PC-9 (cell line): ENCODE measurements around the gene OTUD4. TPM values are rescaled to one million over a fixed set of nuclear protein-coding genes. Genes with fewer than 3 reads are reported as not detected.
A peak's percentile ranks its signal among the peaks of the same experiment; 100 is the strongest.

ENCODE experiments used
- BruUV-seq: library from RNA; stranded (reverse); fragments of 400-500 nt; replicated peaks from 2 replicates; lab custom pipeline; 2021; lab: Mats Ljungman, UMichigan
- CTCF ChIA-PET: fragments of 300-600 bp; sonication (Branson Sonifier 250); formaldehyde crosslinking; loops from one replicate; lab custom pipeline; 2022; ENCODE audit warnings: antibody characterized with exemption; lab: Charles Lee
- POLR2A ChIA-PET: fragments of 300-600 bp; sonication (Branson Sonifier 250); formaldehyde crosslinking; loops from one replicate; lab custom pipeline; 2022; ENCODE audit warnings: antibody characterized with exemption; ENCODE audit not compliant: unreplicated experiment; lab: Charles Lee
- DNase-seq, 2 experiments: peaks; one replicate each; pipeline versions ENCODE4 v3.0.0 to v3.0.0-alpha.2; 2015 to 2022; ENCODE audit warnings: mixed read lengths in 1 of 2
- H2AFZ ChIP-seq: fragments of 200-600 bp; sonication (generic); 2 replicates; pipeline ENCODE4 v1.8.1; 2017; ENCODE audit warnings: antibody characterized with exemption
- H3F3A ChIP-seq: fragments of 200-600 bp; sonication (generic); 2 replicates; pipeline ENCODE4 v1.8.1; 2017; ENCODE audit warnings: antibody characterized with exemption, mild to moderate bottlenecking, low read depth; ENCODE audit not compliant: insufficient read depth
- H3K27ac ChIP-seq: fragments of 200-600 bp; sonication (generic); 2 replicates; pipeline ENCODE4 v1.6.1; 2016; ENCODE audit warnings: mixed run types
- H3K27me3 ChIP-seq: fragments of 200-600 bp; sonication (generic); 2 replicates; pipeline ENCODE4 v1.6.1; 2016; ENCODE audit warnings: low read depth, mixed run types; ENCODE audit not compliant: insufficient read depth
- H3K36me3 ChIP-seq: fragments of 200-600 bp; sonication (generic); 2 replicates; pipeline ENCODE4 v1.6.1; 2016; ENCODE audit warnings: low read depth, mixed run types
- H3K4me1 ChIP-seq: fragments of 200-600 bp; sonication (generic); replicated peaks from 2 replicates; pipeline ENCODE4 v1.6.1; 2016; ENCODE audit warnings: mixed run types; ENCODE audit not compliant: insufficient read depth
- H3K4me2 ChIP-seq: fragments of 200-600 bp; sonication (generic); 2 replicates; pipeline ENCODE4 v1.6.1; 2017; ENCODE audit warnings: mixed run types
- H3K4me3 ChIP-seq: fragments of 200-600 bp; sonication (generic); 2 replicates; pipeline ENCODE4 v1.6.1; 2016; ENCODE audit warnings: mixed run types
- H3K79me2 ChIP-seq: fragments of 200-600 bp; sonication (generic); 2 replicates; pipeline ENCODE4 v1.6.1; 2017; ENCODE audit warnings: low read depth, mixed run types
- H3K9me2 ChIP-seq: fragments of 200-600 bp; sonication (generic); 2 replicates; pipeline ENCODE4 v1.8.1; 2017; ENCODE audit warnings: mild to moderate bottlenecking; ENCODE audit not compliant: insufficient read depth
- H3K9me3 ChIP-seq: fragments of 200-600 bp; sonication (generic); 2 replicates; pipeline ENCODE4 v1.8.1; 2016; ENCODE audit warnings: low read depth; ENCODE audit not compliant: insufficient read depth
- H4K20me1 ChIP-seq: fragments of 200-600 bp; sonication (generic); 2 replicates; pipeline ENCODE4 v1.8.1; 2017; ENCODE audit not compliant: insufficient read depth
- EZH2 ChIP-seq: fragments of 200-600 bp; sonication (generic); IDR thresholded peaks from 2 replicates; pipeline ENCODE4 v1.8.0; 2017; ENCODE audit warnings: antibody characterized with exemption, low read depth
- intact Hi-C: fragments of 100-400 bp; cut with micrococcal nuclease; formaldehyde crosslinking; loops from one replicate; pipeline ENCODE4 v1.10.0; 2022; ENCODE audit not compliant: unreplicated experiment
- total RNA-seq: library from RNA; stranded (reverse); gene quantifications from 2 replicates; pipeline ENCODE4 v1.2.3, GENCODE V29; 2021
- TF ChIP-seq, protein P1 (sequence below): fragments of 200-600 bp; sonication (generic); conservative IDR thresholded peaks from 2 replicates; pipeline ENCODE4 v1.6.1; 2017; ENCODE audit warnings: mixed run types, antibody characterized with exemption, mild to moderate bottlenecking, moderate library complexity

Gene OTUD4
- total RNA-seq, 1 experiment from 2014 or later, result 43.5 TPM

DNA sequence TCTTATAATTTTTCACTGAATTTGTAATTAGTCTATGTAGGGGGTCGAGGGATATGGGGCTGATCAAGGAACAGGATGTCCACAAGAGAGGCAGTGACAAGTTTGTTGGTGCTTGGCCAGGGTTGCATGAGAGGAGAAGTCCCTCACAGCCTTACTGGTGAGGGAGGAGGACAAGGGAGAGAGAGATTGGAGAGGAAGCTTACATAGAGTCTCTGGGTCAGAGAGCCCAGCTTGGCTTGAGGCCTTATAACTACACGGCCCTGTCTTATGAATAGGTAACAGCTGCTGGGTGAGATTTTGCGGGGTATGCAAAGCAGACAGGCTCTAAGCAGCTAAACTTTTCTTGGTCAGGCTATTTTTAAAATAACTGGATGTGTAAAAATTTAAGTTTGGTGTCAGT lies 37.9 kb upstream of the OTUD4 start:
- BruUV-seq, result no TSS peak
- Histone ChIP-seq H3K4me2 (no peak overlapping the region), H3K4me1 (no peaks in the 10 kb centered on the region), H3K36me3 (no peaks in the 10 kb centered on the region), H3K27ac (no peak overlapping the region), H2AFZ (no peak overlapping the region), H3K4me3 (no peak overlapping the region), H3K79me2 (no peaks in the 10 kb centered on the region), H4K20me1 (no peaks in the 10 kb centered on the region), H3F3A (no peaks in the 10 kb centered on the region), H3K9me2 (no peaks in the 10 kb centered on the region), H3K27me3 (no peaks in the 10 kb centered on the region), H3K9me3 (no peaks in the 10 kb centered on the region)
- ChIA-PET POLR2A (no interaction called here), CTCF (no interaction called here)
- intact Hi-C loops, result loop anchor here (5.0 to 10.0 kb wide), 3 partner anchors 63 to 1699 kb away; no protein-coding TSS in a partner anchor
- TF ChIP-seq EZH2, result no peak
- no peak for DNase-seq

DNA sequence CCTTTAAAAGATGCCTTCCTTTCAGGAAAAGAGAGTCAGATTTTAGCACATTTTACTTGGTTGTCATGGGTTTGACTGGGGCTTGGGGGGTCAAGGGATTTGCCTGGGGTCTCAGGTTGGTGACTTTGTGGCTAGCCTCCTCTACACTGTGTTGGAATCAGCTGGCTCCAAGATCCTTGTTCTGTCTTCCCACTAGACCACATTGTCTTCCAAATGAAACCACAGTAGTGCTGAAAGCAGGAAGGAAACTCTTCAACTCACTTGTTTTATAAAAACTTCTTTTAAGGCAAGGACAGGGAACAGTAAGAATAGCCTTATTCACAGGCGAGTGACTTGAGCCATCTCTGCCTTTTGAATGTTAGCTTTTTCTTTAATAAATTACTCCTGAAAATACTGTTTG lies 37.0 kb upstream of the OTUD4 start:
- no peak overlapping the region for H3K4me2 ChIP-seq
- no peak for DNase-seq
- intact Hi-C loops, result loop anchor here (5.0 to 10.0 kb wide), 3 partner anchors 63 to 1700 kb away; no protein-coding TSS in a partner anchor
- no peaks in the 10 kb centered on the region for H3K9me3 ChIP-seq
- H3K9me2 ChIP-seq, result no peaks in the 10 kb centered on the region
- ChIA-PET POLR2A (no interaction called here), CTCF (interaction anchor here (1.5 kb wide), 1 partner anchor 400 kb away, joined by 8 read pairs; no protein-coding TSS in a partner anchor)
- no peaks in the 10 kb centered on the region for H3F3A ChIP-seq
- H2AFZ ChIP-seq, result no peak overlapping the region
- no peak for TF ChIP-seq EZH2
- TF ChIP-seq, protein P1, sequence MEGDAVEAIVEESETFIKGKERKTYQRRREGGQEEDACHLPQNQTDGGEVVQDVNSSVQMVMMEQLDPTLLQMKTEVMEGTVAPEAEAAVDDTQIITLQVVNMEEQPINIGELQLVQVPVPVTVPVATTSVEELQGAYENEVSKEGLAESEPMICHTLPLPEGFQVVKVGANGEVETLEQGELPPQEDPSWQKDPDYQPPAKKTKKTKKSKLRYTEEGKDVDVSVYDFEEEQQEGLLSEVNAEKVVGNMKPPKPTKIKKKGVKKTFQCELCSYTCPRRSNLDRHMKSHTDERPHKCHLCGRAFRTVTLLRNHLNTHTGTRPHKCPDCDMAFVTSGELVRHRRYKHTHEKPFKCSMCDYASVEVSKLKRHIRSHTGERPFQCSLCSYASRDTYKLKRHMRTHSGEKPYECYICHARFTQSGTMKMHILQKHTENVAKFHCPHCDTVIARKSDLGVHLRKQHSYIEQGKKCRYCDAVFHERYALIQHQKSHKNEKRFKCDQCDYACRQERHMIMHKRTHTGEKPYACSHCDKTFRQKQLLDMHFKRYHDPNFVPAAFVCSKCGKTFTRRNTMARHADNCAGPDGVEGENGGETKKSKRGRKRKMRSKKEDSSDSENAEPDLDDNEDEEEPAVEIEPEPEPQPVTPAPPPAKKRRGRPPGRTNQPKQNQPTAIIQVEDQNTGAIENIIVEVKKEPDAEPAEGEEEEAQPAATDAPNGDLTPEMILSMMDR, result no peak
- no peak overlapping the region for H3K27ac ChIP-seq
- H3K4me1 ChIP-seq, result no peaks in the 10 kb centered on the region
- H3K27me3 ChIP-seq, result no peaks in the 10 kb centered on the region
- H4K20me1 ChIP-seq, result no peaks in the 10 kb centered on the region
- H3K79me2 ChIP-seq, result no peaks in the 10 kb centered on the region
- no peaks in the 10 kb centered on the region for H3K36me3 ChIP-seq
- H3K4me3 ChIP-seq, result no peak overlapping the region
- BruUV-seq, result no TSS peak

DNA sequence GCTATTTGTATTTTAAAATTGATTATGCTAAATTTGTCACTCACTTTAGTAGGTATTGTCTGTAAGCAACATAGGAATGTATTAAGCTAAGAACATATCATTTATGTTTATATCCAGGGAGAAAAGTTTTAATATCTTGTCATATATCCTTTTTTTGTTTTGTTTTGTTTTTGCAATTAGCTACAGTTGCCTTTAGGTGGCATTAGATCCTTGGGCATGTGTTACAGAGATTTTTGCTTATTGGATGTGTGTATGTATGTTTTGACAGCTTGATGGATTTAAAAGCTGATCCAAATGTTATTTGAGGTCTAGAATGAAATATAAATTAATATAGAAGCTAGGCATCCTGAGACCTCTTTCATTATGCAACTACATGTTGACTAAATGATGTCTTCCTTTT lies 36.1 kb upstream of the OTUD4 start:
- no peaks in the 10 kb centered on the region for H3K9me3 ChIP-seq
- no peak for DNase-seq
- TF ChIP-seq, protein P1, result peak; percentile 67
- TF ChIP-seq EZH2, result no peak
- no peaks in the 10 kb centered on the region for H3K36me3 ChIP-seq
- no peak overlapping the region for H3K27ac ChIP-seq
- BruUV-seq, result no TSS peak
- H3K9me2 ChIP-seq, result no peaks in the 10 kb centered on the region
- H3K4me2 ChIP-seq, result no peak overlapping the region
- intact Hi-C loops, result loop anchor here (1.0 to 10.0 kb wide), 4 partner anchors 62 to 1701 kb away; no protein-coding TSS in a partner anchor
- ChIA-PET POLR2A (interaction anchor here (0.6 kb wide), 1 partner anchor 400 kb away, joined by 7 read pairs; no protein-coding TSS in a partner anchor), CTCF (interaction anchor here (1.2 to 1.5 kb wide), 2 partner anchors 393 to 400 kb away, joined by 7 to 8 read pairs; no protein-coding TSS in a partner anchor)
- no peaks in the 10 kb centered on the region for H3F3A ChIP-seq
- no peaks in the 10 kb centered on the region for H3K27me3 ChIP-seq
- no peaks in the 10 kb centered on the region for H4K20me1 ChIP-seq
- H3K4me3 ChIP-seq, result no peak overlapping the region
- no peaks in the 10 kb centered on the region for H3K4me1 ChIP-seq
- H2AFZ ChIP-seq, result no peak overlapping the region
- H3K79me2 ChIP-seq, result no peaks in the 10 kb centered on the region

DNA sequence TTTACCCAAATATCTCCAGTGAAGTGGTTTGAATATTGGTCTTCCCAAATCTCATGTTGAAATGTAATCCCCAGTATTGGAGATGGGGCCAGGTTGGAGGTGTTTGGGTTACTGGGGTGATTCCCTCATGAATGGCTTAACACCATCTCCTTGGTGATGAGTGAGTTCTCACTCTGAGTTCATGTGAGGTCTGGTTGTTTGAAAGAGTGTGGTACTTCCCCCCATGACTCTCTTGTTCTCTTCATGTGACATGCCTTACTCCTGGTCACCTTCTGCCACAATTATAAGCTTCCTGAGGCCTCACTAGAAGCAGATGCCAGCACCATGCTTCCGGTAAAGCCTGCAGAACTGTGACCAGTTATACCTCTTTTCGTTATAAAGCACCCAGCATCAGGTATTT lies 32.9 kb upstream of the OTUD4 start:
- Histone ChIP-seq H3K27ac (no peak overlapping the region), H3K4me1 (no peaks in the 10 kb centered on the region), H3K9me3 (no peaks in the 10 kb centered on the region), H2AFZ (no peak overlapping the region), H3F3A (no peaks in the 10 kb centered on the region), H3K4me3 (no peak overlapping the region), H3K79me2 (no peaks in the 10 kb centered on the region), H4K20me1 (no peaks in the 10 kb centered on the region), H3K9me2 (no peaks in the 10 kb centered on the region), H3K4me2 (no peak overlapping the region), H3K27me3 (no peaks in the 10 kb centered on the region), H3K36me3 (no peaks in the 10 kb centered on the region)
- intact Hi-C loops, result loop anchor here (10.0 kb wide), 2 partner anchors 58 to 1122 kb away; no protein-coding TSS in a partner anchor
- no TSS peak for BruUV-seq
- ChIA-PET POLR2A (no interaction called here), CTCF (no interaction called here)
- DNase-seq, result no peak
- TF ChIP-seq, protein P1, result no peak
- no peak for TF ChIP-seq EZH2
